ENCODE measurements around the gene PGR. TPM values are rescaled to one million over a fixed set of nuclear protein-coding genes. Genes with fewer than 3 reads are reported as not detected.

The PGR gene
- total RNA-seq, 1 experiment from 2014 or later = not detected

DNA sequence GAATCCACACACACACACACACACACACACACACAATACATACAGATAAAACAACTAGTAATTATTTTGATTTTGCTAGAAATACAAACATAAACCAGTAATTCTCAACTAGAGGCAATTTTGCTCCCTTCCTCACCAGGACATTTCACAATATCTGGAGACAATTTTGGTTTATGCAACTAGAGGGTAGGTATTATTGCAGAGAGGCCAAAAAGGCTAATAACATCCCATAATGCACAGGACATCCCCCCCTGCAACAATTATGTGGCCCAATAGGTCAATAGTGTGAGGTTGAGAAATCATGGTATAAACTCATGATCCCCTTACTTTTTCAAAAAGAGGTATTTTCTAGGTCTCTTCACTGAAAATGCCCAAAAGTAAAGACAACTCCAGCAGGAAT, 29.0 kb downstream of the PGR start:
- H3K9me3 ChIP-seq (ENCODE audit: control insufficient read depth, insufficient read depth, low read depth, low read length) = no peaks in the 10 kb centered on the region
- no TSS peak for BruUV-seq (replicated peaks)
- no peaks in the 10 kb centered on the region for H3K36me3 ChIP-seq (ENCODE audit: control insufficient read depth, insufficient read depth, low read length)
- intact Hi-C loops (cut with micrococcal nuclease; ENCODE audit: unreplicated experiment) = no loop called here
- no peak for ATAC-seq
- DNase-seq (ENCODE audit: low read depth, low spot score) = no peak
- H3K27ac ChIP-seq (ENCODE audit: low read length) = no peak overlapping the region
- H3K4me1 ChIP-seq (ENCODE audit: control insufficient read depth, insufficient read depth, low read length) = no peaks in the 10 kb centered on the region
- no peak overlapping the region for H3K4me3 ChIP-seq (ENCODE audit: low read depth in 2 of 2, low read length in 2 of 2)
- ChIA-PET CTCF (no interaction called here), POLR2A (no interaction called here)
- in situ Hi-C loops (cut with HindIII; ENCODE audit: low pct_unique_long_range_greater_than_20kb, low sequenced_read_pairs) = no loop called here
- no peaks in the 10 kb centered on the region for H3K27me3 ChIP-seq (ENCODE audit: control insufficient read depth, insufficient read depth, low read length)
- TF ChIP-seq POLR2AphosphoS5 (IDR thresholded peaks at IDR 0.05; ENCODE audit: low read depth, low read length) (no peak), SIN3A (IDR thresholded peaks at IDR 0.05; ENCODE audit: borderline replicate concordance, insufficient read depth, low read depth, low read length) (no peak), TCF7L2 (IDR thresholded peaks at IDR 0.05; ENCODE audit: low read depth, low read length) (no peak)
- TF ChIP-seq, protein P1, sequence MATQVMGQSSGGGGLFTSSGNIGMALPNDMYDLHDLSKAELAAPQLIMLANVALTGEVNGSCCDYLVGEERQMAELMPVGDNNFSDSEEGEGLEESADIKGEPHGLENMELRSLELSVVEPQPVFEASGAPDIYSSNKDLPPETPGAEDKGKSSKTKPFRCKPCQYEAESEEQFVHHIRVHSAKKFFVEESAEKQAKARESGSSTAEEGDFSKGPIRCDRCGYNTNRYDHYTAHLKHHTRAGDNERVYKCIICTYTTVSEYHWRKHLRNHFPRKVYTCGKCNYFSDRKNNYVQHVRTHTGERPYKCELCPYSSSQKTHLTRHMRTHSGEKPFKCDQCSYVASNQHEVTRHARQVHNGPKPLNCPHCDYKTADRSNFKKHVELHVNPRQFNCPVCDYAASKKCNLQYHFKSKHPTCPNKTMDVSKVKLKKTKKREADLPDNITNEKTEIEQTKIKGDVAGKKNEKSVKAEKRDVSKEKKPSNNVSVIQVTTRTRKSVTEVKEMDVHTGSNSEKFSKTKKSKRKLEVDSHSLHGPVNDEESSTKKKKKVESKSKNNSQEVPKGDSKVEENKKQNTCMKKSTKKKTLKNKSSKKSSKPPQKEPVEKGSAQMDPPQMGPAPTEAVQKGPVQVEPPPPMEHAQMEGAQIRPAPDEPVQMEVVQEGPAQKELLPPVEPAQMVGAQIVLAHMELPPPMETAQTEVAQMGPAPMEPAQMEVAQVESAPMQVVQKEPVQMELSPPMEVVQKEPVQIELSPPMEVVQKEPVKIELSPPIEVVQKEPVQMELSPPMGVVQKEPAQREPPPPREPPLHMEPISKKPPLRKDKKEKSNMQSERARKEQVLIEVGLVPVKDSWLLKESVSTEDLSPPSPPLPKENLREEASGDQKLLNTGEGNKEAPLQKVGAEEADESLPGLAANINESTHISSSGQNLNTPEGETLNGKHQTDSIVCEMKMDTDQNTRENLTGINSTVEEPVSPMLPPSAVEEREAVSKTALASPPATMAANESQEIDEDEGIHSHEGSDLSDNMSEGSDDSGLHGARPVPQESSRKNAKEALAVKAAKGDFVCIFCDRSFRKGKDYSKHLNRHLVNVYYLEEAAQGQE (IDR thresholded peaks at IDR 0.05; ENCODE audit: insufficient read depth in 1 of 2, low read depth in 2 of 2, low read length in 1 of 2) = no peak
- TF ChIP-seq, protein P2, sequence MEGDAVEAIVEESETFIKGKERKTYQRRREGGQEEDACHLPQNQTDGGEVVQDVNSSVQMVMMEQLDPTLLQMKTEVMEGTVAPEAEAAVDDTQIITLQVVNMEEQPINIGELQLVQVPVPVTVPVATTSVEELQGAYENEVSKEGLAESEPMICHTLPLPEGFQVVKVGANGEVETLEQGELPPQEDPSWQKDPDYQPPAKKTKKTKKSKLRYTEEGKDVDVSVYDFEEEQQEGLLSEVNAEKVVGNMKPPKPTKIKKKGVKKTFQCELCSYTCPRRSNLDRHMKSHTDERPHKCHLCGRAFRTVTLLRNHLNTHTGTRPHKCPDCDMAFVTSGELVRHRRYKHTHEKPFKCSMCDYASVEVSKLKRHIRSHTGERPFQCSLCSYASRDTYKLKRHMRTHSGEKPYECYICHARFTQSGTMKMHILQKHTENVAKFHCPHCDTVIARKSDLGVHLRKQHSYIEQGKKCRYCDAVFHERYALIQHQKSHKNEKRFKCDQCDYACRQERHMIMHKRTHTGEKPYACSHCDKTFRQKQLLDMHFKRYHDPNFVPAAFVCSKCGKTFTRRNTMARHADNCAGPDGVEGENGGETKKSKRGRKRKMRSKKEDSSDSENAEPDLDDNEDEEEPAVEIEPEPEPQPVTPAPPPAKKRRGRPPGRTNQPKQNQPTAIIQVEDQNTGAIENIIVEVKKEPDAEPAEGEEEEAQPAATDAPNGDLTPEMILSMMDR (IDR thresholded peaks at IDR 0.05) = no peak

DNA sequence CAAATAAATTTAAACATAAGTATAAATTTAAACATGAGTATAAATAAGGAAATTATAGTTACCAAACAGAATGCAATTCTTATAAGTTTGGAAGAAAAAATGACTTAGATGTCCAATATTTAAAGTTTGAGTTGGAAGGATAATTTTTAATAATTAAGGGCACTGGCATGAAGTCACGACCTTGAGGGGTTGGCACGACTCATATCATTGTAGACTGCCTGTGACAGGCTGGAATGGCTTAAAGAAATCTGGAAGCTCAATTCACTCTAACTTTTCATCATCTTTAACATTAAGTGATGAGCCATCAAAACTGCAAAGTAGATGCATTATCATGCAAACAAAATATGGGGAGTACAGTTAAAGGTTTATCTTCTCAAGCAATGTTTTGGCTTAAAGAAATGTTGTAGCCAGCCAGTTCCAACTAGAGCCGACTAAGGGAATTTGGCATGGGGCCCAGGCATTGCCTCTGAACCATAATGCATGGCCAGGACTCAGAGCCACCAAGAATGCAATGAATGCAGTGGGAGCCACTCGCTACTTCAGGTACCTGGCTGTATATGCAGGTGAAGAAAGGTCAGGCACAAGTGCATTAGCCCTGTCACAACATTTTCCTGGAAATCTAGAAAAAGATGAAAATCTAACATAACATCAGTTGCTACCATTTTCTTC, 33.4 kb downstream of the PGR start:
- ChIA-PET POLR2A (no interaction called here), CTCF (no interaction called here)
- no peaks in the 10 kb centered on the region for H3K9me3 ChIP-seq (ENCODE audit: control insufficient read depth, insufficient read depth, low read depth, low read length)

More for the DNA sequence above, 33.4 kb downstream of the PGR start:
- no TSS peak for BruUV-seq (replicated peaks)
- ATAC-seq = no peak
- H3K4me3 ChIP-seq (ENCODE audit: low read depth in 2 of 2, low read length in 2 of 2) = no peak overlapping the region
- in situ Hi-C loops (cut with HindIII; ENCODE audit: low pct_unique_long_range_greater_than_20kb, low sequenced_read_pairs) = no loop called here
- DNase-seq (ENCODE audit: low read depth, low spot score) = no peak
- no peak overlapping the region for H3K27ac ChIP-seq (ENCODE audit: low read length)
- TF ChIP-seq, protein P1 (IDR thresholded peaks at IDR 0.05; ENCODE audit: insufficient read depth in 1 of 2, low read depth in 2 of 2, low read length in 1 of 2) = no peak
- no peak for TF ChIP-seq TCF7L2 (IDR thresholded peaks at IDR 0.05; ENCODE audit: low read depth, low read length)
- no peak for TF ChIP-seq SIN3A (IDR thresholded peaks at IDR 0.05; ENCODE audit: borderline replicate concordance, insufficient read depth, low read depth, low read length)
- TF ChIP-seq, protein P2 (IDR thresholded peaks at IDR 0.05) = no peak
- TF ChIP-seq POLR2AphosphoS5 (IDR thresholded peaks at IDR 0.05; ENCODE audit: low read depth, low read length) = no peak
- intact Hi-C loops (cut with micrococcal nuclease; ENCODE audit: unreplicated experiment) = no loop called here
- H3K36me3 ChIP-seq (ENCODE audit: control insufficient read depth, insufficient read depth, low read length) = no peaks in the 10 kb centered on the region
- H3K27me3 ChIP-seq (ENCODE audit: control insufficient read depth, insufficient read depth, low read length) = no peaks in the 10 kb centered on the region
- H3K4me1 ChIP-seq (ENCODE audit: control insufficient read depth, insufficient read depth, low read length) = no peaks in the 10 kb centered on the region

Data from Panc1 (cell line).